GM21360 (cell line): Measurements from ENCODE around the gene EXOSC10.
"Not testable (repeated sequence)": the region's sequence is repeated elsewhere in the genome, so short reads cannot be mapped to it uniquely, and the experiment has no call there.

Source experiments
- ATAC-seq: cut with Tn5 transposase; IDR thresholded peaks from one replicate; pipeline ENCODE4 v1.9.1; 2021; ENCODE audit warnings: mild to moderate bottlenecking, moderate library complexity; ENCODE audit not compliant: unreplicated experiment

EXOSC10 gene

DNA sequence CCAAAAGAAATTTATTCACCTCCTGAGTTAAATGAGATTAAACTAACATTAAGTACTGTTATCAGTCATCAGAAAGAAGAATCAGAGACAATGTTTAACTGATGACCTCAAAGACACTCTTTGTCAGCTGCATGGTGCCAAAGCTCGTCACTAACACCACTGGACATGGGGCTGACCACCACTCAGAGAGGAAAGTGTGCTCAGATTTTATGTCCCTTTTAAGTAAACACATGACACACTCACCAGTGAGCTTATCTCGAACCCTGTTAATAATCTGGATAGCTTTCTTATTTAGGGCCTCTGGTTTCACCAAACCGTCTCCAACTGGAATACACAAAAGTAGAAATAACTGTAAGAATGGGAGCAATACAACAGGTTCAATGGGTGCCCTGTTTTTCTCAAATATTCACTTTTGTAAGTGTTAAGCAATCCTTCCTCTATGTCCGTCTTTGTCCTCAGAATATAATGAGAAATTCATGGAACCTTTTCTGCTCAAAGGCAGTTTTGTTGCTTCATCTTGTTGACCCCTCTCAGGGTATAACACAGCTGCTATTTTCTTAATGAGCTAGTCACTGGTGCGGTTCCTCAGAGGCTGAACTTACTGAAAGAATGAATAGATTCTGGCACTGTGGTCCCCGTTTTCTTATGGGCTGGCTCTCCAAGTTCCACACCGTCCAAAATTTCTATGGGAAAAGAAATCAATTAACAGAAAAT is 9.5 kb upstream of the EXOSC10 start:
- no peak for ATAC-seq

DNA sequence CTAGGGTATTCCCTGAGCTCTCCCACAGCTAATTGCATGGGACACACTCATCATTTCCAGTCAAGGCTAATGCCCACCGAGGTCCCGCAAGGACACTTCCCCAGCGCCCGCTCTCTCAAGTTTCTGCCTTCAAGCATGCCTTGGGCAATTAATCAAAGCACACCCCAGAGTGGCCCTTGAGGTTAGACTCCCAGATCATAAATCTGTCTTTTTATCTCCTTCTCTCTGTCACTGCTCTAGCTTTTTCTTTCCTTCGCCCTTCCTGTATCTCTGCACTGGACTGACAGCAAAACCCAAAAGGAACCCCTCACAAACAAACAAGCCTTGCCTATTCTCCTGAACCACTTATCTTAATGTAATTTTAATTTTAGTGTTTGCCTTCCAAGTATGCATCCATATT is 7.9 kb upstream of the EXOSC10 start:
- ATAC-seq: no peak

DNA sequence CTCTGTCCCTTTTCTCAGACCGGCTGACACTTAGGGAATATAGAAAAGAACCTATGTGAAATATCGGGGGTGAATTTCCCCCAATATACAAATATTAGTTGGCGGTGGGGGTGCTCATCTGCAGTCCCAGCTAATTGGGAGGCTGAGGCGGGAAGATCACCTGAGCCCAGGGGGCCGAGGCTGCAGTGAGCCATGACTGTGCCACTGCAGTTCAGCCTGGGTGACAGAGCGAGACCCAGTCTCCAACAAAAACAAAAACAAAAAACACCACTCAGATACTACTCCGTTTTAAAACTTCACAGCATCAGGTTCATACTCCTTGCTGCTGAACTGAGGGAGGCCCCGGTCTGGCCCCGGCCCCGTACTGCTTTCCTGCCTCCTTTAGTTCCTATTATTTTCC is 5.9 kb upstream of the EXOSC10 start:
- no peak for ATAC-seq

DNA sequence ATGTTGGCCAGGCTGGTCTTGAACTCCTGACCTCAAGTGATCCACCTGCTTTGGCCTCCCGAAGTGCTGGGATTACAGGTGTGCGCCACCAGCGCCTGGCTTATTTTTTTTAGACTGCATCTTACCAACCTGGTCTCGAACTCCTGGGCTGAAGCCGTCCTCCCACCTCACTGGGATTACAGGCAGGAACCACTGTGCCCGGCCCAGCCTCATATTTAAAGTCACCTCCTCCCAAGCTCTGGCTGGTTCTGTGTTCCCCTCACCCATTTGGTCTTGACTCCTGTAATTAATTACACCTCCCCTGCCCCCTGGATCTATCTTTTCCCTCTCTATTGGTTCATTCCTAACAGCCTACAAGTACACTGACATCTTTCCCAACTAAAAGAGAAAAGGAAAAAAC is 1.7 kb upstream of the EXOSC10 start:
- no peak for ATAC-seq

DNA sequence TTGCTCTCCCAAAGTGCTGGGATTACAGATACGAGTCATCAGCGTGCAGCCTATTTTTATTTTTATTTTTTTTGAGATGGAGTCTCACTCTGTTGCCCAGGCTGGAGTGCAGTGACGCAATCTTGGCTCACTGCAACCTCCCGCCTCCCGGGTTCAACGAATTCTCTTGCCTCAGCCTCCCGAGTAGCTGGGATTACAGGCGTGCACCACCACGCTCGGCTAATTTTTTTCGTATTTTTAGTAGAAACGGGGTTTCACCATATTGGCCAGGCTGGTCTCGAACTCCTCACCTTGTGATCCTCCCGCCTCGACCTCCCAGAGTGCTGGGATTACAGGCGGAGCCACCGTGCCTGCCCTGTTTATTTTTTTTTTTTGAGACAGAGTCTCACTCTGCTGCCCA is 1.1 kb upstream of the EXOSC10 start:
- ATAC-seq: not testable (repeated sequence)

DNA sequence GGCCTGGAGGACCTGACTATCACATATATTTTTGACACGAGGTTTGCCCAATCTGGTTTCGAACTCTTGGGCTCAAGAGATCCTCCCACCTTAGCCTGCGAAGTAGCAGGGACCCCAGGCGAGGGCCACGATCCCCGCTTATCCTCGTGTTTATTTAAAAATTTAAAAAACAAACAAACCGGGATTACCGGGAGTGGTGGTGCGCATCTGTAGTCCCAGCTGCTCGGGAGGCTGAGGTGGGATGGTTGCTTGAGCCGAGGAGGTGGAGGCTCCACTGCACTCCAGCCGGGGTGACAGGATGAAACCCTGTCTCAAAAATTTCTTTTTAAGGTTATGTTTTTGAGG is 452 bp upstream of the EXOSC10 start:
- peak; percentile 17 for ATAC-seq

DNA sequence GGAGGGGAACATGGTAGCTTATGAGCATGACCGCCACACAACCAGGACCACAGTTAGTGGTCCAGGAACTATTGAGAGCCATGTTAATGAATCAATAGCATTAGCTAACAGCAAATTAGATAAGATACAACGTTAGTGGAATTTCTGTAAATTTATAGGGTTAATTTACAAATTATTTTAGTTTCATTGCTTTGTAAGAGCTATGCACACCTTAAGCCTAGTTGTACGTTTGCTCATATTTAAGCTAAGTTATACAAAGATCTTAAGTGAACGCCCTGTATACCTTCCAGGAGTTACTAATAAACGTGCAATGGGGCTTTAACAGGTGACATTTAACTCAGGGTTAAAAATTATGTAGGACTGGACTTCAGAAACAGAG is 749 bp downstream of the EXOSC10 start:
- ATAC-seq: no peak

DNA sequence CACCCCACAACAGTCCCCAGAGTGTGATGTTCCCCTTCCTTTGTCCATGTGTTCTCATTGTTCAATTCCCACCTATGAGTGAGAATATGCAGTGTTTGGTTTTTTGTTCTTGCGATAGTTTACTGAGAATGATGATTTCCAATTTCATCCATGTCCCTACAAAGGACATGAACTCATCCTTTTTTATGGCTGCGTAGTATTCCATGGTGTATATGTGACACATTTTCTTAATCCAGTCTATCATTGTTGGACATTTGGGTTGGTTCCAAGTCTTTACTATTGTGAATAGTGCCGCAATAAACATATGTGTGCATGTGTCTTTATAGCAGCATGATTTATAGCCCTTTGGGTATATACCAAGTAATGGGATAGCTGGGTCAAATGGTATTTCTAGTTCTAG is 15.9 kb downstream of the EXOSC10 start:
- ATAC-seq: not testable (repeated sequence)

DNA sequence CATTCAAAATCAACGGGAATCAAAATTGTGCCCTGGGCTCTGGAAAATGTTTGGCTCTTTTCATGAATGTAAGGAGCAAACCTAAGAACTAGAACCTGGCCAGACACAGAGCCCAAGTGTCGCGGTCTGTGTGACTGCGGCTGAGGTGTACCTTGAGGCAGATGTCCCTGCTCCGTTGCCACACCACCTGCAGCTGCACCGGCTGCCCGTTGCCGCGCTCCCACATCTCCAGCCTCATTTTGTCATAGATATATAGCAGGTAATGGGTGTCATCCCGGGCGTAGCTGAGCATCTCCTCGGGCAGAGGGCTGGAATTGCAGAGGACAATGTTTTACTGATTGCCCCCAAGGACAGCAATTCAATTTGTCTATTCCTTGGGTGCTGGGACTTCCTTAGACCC is 18.7 kb downstream of the EXOSC10 start:
- no peak for ATAC-seq

DNA sequence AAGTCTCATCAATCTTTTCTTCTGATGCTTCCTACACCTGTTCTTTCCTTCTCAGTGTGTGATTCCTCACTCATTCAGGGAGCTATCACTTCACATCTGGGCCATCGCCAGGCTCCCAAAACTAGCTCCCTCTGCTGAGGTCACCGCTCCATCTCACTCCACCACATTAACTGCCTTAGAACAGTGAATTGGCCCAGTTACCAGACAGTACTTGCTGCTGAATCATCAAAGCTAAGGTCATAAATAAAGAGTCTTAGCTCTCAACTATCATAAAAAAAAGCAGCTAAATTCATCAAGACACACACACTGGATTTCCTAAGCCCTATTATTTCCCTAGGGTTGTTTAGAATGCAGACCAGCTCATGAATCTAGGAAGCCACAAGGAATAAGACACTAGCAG is 21.0 kb downstream of the EXOSC10 start:
- ATAC-seq: no peak

DNA sequence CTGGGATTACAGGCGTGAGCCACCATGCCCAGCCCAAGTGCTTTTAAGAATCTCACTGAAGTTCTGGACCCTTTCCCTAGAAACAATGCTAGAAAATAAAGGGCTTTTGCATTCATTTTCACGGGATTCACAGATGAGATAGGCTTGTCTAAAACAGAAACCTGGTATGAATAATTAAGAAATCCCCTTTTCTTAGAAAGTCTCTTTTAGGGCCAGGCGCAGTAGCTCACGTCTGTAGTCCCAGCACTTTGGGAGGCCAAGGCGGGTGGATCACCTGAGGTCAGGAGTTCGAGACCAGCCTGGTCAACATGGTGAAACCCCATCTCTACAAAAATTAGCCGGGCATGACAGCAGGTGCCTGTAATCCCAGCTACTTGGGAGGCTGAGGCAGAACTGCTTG is 26.3 kb downstream of the EXOSC10 start:
- ATAC-seq: not testable (repeated sequence)

DNA sequence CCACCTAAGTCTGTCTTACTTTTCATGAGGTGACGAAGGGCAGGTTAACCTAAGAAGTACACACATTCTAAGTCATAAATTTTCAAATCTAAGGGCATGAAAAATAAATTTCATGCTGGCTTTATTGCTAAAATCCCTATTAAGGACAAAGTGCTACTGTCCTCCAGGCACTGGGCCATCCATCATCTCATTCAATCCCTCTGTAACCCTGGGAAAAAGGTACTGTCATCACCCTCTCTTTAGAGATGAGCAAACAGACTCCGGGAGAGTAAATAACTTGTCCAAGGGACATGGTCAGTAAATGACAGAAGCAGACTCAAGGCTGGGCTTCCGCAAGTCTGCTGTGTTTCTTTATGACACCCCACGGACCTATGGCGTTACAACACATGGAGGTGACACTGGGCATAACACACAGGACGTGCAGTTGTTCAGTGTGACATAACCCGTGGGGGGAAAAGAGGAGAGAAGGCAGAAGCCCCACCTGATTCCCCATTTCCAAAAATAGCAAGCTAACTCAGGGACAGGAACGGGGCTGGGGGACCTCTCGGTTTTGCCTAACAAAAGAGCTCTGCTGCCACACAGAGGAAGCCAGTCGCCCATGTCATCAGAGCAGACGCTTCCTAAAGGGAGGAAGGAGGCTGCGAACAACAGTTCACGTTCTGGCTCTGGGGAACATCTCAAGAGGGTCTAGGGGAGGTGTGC is 27.3 kb downstream of the EXOSC10 start:
- ATAC-seq: no peak

DNA sequence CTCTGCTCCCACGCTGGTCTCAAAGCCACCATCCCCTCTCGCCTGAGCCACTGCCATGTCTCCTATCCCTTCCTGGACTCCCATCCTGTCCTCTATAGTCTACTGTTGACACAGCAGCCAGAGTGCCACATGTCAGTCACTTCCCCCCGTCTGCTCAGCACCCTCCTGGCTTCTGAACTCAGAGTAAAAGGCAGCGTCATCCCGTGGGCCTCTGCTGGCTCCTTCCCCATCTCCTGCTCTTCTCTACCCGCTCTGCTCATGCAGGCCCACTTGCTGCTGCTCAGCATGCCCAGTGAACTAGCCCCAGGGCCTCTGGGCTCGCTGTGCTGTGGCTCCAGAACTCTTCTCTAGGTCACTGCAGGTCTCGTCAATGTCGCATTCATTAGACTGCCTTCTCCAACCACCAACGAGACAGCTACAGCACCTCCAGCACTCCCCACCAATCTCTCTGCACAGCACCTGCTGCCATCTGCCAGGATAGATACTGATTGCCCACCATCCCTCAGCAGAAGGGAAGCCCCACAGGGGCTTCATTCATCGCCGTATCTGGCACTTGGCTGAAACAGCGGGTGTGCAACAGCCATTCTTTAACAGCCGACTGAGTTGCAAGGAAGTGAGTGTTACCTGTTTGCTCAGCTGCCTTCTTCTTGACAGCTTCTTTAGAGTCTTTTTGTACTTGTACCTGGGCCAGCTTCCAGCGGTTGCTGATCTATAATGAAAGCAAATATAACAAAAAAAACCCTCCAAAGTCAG is 28.0 kb downstream of the EXOSC10 start:
- ATAC-seq: no peak

DNA sequence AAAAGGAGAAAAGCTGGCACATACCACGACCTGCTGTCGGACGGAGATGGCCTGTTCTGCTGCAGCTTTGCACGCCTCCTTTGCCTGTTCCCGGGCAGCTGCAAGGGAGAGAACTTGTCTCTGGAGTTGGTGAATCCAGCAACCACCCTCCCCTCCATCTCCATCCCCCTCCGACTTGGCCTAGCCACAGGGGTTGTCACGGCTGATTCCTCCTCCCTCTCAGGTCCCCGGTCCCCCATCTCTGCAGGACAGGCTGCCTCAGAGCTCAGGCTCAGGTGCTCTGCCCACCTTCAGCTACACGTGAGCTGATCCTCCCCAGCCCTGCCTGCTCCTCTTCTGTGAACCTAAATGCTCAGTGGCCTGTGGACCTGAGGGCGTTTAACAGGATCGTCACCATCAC is 28.8 kb downstream of the EXOSC10 start:
- ATAC-seq: no peak

DNA sequence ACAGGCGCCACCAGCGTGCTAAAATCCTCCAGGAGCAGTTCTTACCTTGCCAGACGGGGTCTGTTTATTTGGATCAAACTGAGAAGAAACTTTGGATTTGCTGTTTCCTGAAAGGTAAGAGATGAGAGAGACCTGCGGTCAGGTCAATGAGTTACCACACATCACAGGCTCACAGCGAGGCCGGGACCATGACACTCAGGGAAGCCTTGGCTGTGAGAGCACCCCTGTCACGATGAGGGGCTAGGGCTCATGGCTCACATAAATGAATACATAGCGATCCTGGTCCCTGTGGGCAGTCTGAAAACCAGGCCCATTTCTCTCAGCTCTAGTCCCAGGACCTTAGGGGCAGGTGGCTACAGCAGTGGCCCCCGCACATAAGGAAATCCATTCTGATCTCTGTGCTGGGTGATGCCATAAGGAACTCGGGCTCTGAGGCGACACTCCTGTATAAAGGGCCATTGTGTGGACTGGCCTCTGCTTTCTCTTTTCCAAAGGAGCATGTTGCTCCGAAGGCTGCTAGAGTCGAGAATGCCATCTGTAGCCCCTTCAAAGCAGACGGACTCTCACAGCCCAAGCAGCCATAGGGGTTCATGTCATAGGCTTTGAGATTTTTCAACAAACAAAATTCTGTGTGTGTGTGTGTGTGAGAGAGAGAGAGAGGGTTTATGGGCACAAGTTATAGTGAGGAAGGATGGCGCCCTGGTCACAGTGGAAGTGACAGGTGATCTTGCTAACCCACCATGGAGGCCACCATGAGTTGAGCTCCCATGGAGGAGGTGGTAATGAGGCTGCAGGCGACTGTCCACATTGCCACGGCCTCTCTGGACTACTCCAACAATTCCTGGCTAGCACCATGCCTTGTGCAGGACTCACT is 30.8 kb downstream of the EXOSC10 start:
- ATAC-seq: no peak

DNA sequence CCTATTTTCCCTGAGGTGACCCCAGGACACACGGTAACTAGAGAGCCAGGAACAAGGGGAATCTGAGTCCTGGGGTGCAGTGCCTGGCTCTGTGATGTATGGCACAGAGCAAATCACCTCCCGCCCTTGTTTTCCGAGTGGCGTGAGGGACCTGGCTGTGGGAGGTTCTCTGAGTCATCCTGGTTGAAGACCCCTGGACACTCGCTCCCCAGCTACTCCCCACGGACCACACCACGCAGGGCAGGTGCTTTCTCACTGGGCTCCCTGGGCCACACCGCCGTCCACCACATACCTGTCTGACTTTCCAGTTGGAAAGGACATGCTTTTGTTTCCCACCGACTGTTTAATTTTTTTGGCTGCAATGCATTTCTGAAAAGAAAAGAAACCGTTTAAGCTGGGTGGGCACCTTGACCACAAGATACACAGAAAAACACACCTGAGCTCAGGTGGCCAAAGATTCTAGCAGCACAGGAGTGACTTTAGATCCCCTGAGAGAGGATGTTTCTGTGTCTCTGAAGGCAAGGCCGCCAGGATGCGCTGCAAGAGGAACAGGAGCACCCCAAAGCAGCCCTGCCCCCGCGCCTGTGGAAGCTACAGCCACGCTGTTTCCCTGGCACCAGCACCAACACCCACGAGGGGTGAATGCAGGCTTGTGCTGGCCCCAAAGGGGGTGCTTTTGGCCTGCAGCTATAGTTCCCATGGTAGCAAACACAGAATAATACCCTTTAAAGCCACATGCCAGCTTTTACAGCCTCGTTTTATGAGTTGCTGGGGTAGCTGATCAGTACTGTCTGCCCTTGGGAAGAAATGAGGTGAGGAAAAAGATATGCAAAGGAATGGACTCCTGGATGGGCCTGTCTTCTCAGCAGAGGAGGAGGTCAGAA is 31.7 kb downstream of the EXOSC10 start:
- ATAC-seq: no peak

DNA sequence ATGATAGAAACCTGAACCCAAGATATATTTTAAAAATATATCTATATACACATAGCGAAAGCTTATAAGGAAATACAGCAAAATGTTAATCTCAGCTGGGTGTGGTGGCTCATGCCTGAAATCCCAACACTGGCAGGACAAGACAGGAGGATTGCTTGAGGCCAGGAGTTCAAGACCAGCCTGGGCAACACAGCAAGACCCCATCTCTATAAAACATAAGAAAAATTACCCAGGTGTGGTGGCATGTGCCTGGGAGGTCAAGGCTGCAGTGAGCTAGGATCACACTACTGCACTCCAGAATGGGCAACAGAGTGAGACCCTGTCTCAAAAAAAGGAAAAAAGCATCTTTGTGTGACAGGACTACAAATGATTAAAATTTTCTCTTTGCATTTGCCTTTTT is 33.9 kb downstream of the EXOSC10 start:
- no peak for ATAC-seq

DNA sequence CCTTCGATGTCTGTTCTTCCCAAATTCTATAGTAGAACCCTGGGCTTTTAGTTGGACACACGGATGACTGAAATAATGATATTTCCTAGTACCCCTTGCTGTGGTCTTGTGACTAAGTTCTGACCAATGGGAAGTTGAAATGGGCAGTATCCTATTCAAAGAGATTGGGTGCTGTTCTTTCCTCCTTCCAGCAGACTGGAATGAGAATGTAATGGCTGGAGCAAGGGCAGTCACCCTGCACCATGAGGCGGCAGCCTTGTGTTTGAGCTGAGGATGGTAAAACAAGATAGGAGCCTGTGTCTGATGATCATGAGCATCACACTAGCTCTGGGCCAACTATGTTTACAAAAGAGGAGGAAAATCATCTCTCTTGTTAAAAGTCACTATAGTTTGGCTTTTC is 34.7 kb downstream of the EXOSC10 start:
- ATAC-seq: no peak

DNA sequence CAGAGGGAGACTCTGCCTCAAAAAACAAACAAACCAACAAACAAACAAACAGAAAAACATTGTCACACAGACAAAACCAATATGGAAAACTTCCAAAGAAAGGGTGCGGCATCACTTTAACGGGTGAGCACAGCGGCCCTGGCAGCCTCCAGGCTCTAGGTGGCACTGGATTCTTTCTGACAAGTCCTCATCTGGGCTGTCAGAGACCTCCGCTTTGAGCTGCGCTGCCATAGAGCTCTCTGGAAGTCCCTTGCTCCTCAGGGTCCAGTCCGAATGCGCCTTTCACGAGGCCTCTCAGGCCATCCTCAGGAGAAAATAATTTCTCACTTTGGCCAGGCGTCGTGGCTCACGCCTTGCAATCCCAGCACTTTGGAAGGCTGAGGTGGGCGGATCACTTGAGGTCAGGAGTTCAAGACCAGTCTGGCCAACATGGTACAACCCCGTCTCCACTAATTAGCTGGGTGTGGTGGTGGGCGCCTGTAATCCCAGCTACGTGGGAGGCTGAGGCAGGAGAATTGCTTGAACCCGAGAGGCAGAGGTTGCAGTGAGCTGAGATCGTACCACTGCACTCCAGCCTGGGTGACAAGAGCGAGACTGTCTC is 35.6 kb downstream of the EXOSC10 start:
- not testable (repeated sequence) for ATAC-seq

DNA sequence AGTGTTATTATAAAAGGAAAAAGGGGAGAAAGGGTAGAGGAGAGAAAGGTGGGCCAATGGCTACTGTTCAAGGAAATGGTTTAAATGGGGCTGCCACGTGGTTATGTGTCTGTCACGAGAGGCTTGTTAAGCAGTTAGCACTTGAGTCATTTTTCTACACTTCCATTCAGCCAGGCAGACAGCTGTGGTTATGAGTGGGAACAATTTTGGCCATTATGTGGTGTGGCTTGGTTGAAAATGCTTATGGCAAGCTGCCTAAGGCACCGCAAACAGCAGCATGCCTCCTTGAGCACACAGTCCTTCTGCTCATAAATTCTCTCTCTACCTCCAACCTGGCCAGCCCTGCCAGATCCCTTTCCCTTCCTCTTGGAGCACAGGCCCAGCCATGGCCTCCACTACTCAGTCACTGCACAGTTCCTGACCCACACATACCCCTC is 36.7 kb downstream of the EXOSC10 start:
- ATAC-seq: no peak
